ENCODE measurements around the gene TBC1D22B.

- no peak for TF ChIP-seq GATA3 (IDR thresholded peaks at IDR 0.05; ENCODE audit: low read depth, low read length)
- TF ChIP-seq GATA2 (IDR thresholded peaks at IDR 0.05; ENCODE audit: low read depth, low read length) = no peak
These were observed 61.6 kb downstream of the TBC1D22B start for GRCh38 chr6:37319156-37319555.
